Neural cell (in vitro differentiated cells): ENCODE results near the gene COG1.

ENCODE experiments used
- MXI1 ChIP-seq: fragments of 450-650 bp; conservative IDR thresholded peaks from 2 replicates; pipeline ENCODE4 v1.6.1; 2014; ENCODE audit warnings: antibody characterized with exemption, mild to moderate bottlenecking; ENCODE audit not compliant: poor library complexity, severe bottlenecking
- TF ChIP-seq, protein P1 (sequence below): fragments of 450-650 bp; IDR thresholded peaks from 2 replicates; pipeline ENCODE4 v1.5.1; 2014; ENCODE audit warnings: antibody characterized with exemption, mild to moderate bottlenecking, moderate library complexity; ENCODE audit not compliant: poor library complexity, severe bottlenecking
- TF ChIP-seq, protein P2 (sequence below): IDR thresholded peaks from 2 replicates; pipeline ENCODE4 v1.6.1; 2012; ENCODE audit warnings: borderline replicate concordance

DNA sequence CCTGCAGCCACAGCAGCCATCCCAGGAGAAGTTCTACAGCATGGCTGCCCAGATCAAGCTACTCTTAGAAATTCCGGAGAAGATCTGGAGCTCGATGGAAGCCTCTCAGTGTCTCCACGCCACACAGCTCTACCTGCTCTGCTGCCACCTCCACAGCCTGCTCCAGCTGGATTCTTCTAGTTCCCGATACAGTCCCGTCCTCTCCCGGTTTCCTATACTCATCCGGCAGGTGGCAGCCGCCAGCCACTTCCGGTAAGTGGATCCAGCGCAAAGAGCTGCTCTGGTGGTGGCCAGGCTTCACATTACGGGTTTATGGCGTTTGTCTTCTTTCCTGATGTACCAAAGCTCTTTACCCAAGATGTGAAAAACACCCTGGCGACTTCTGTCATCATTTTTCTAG lies 3.6 kb downstream of the COG1 start:
- TF ChIP-seq MXI1, result no peak
- TF ChIP-seq, protein P1, sequence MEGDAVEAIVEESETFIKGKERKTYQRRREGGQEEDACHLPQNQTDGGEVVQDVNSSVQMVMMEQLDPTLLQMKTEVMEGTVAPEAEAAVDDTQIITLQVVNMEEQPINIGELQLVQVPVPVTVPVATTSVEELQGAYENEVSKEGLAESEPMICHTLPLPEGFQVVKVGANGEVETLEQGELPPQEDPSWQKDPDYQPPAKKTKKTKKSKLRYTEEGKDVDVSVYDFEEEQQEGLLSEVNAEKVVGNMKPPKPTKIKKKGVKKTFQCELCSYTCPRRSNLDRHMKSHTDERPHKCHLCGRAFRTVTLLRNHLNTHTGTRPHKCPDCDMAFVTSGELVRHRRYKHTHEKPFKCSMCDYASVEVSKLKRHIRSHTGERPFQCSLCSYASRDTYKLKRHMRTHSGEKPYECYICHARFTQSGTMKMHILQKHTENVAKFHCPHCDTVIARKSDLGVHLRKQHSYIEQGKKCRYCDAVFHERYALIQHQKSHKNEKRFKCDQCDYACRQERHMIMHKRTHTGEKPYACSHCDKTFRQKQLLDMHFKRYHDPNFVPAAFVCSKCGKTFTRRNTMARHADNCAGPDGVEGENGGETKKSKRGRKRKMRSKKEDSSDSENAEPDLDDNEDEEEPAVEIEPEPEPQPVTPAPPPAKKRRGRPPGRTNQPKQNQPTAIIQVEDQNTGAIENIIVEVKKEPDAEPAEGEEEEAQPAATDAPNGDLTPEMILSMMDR, result no peak
- TF ChIP-seq, protein P2, sequence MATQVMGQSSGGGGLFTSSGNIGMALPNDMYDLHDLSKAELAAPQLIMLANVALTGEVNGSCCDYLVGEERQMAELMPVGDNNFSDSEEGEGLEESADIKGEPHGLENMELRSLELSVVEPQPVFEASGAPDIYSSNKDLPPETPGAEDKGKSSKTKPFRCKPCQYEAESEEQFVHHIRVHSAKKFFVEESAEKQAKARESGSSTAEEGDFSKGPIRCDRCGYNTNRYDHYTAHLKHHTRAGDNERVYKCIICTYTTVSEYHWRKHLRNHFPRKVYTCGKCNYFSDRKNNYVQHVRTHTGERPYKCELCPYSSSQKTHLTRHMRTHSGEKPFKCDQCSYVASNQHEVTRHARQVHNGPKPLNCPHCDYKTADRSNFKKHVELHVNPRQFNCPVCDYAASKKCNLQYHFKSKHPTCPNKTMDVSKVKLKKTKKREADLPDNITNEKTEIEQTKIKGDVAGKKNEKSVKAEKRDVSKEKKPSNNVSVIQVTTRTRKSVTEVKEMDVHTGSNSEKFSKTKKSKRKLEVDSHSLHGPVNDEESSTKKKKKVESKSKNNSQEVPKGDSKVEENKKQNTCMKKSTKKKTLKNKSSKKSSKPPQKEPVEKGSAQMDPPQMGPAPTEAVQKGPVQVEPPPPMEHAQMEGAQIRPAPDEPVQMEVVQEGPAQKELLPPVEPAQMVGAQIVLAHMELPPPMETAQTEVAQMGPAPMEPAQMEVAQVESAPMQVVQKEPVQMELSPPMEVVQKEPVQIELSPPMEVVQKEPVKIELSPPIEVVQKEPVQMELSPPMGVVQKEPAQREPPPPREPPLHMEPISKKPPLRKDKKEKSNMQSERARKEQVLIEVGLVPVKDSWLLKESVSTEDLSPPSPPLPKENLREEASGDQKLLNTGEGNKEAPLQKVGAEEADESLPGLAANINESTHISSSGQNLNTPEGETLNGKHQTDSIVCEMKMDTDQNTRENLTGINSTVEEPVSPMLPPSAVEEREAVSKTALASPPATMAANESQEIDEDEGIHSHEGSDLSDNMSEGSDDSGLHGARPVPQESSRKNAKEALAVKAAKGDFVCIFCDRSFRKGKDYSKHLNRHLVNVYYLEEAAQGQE, result no peak
